ENCODE results near the gene SDC3.

Gene SDC3

GRCh38 chr1:30908696-30909364 lies at the start of gene SDC3:
SDC3 (minus strand) TSS chr1:30908758; CDS start chr1:30908586, 172 bp downstream.
- H3K36me3 Mint-ChIP-seq (ENCODE audit: low read depth): no peaks in the 10 kb centered on the region
- no peaks in the 10 kb centered on the region for H3K9me3 Mint-ChIP-seq
- peak within 1 kb of the TSS; percentile 92 to 98 (median 94) for H3K4me3 Mint-ChIP-seq
- H3K4me1 Mint-ChIP-seq: peaks cover 23% of the 10 kb centered on the region
- no peak for TF ChIP-seq CTCF (IDR thresholded peaks at IDR 0.05; ENCODE audit: unreplicated experiment in 3 of 3)
- H3K27me3 Mint-ChIP-seq (ENCODE audit: low read depth): peaks cover 15% of the 10 kb centered on the region
- peak within 1 kb of the TSS; percentile 59 to 93 (median 85) for H3K27ac Mint-ChIP-seq

GRCh38 chr1:30957560-30958222 lies 49.1 kb upstream of the SDC3 start:
- no peaks in the 10 kb centered on the region for H3K9me3 Mint-ChIP-seq
- peaks cover 90% of the 10 kb centered on the region for H3K36me3 Mint-ChIP-seq (ENCODE audit: low read depth)
- no peak for TF ChIP-seq CTCF (IDR thresholded peaks at IDR 0.05; ENCODE audit: unreplicated experiment in 3 of 3)
- H3K4me1 Mint-ChIP-seq: no peaks in the 10 kb centered on the region
- no peak overlapping the region for H3K4me3 Mint-ChIP-seq
- no peak overlapping the region for H3K27ac Mint-ChIP-seq
- no peaks in the 10 kb centered on the region for H3K27me3 Mint-ChIP-seq (ENCODE audit: low read depth)

GRCh38 chr1:30955448-30956015 lies 47.0 kb upstream of the SDC3 start:
- no peak for TF ChIP-seq CTCF (IDR thresholded peaks at IDR 0.05; ENCODE audit: unreplicated experiment in 3 of 3)
- peaks cover 95% of the 10 kb centered on the region for H3K36me3 Mint-ChIP-seq (ENCODE audit: low read depth)
- no peak overlapping the region for H3K4me3 Mint-ChIP-seq
- H3K4me1 Mint-ChIP-seq: no peaks in the 10 kb centered on the region
- H3K27me3 Mint-ChIP-seq (ENCODE audit: low read depth): no peaks in the 10 kb centered on the region
- H3K9me3 Mint-ChIP-seq: no peaks in the 10 kb centered on the region
- H3K27ac Mint-ChIP-seq: no peak overlapping the region

- Mint-ChIP-seq H3K9me3 (no peaks in the 10 kb centered on the region), H3K4me3 (no peak overlapping the region), H3K4me1 (no peaks in the 10 kb centered on the region), H3K27me3 (ENCODE audit: low read depth) (no peaks in the 10 kb centered on the region), H3K27ac (no peak overlapping the region), H3K36me3 (ENCODE audit: low read depth) (peaks cover 92% of the 10 kb centered on the region)
- TF ChIP-seq CTCF (IDR thresholded peaks at IDR 0.05; ENCODE audit: unreplicated experiment in 3 of 3): no peak
Measured at GRCh38 chr1:30953685-30954084, 45.1 kb upstream of the SDC3 start.

GRCh38 chr1:30952098-30952497 lies 43.5 kb upstream of the SDC3 start:
- Mint-ChIP-seq H3K36me3 (ENCODE audit: low read depth) (peaks cover 92% of the 10 kb centered on the region), H3K27ac (peak overlapping the region in 1 of 3 experiments; percentile 2), H3K4me1 (no peaks in the 10 kb centered on the region), H3K4me3 (no peak overlapping the region), H3K27me3 (ENCODE audit: low read depth) (no peaks in the 10 kb centered on the region), H3K9me3 (no peaks in the 10 kb centered on the region)
- no peak for TF ChIP-seq CTCF (IDR thresholded peaks at IDR 0.05; ENCODE audit: unreplicated experiment in 3 of 3)

All from nephron (organoid).